Pancreas (tissue), 10 donors: ENCODE results near the gene NPAS2. TPM values are rescaled to one million over a fixed set of nuclear protein-coding genes. Genes with fewer than 3 reads are reported as not detected.

Experiments
- ATAC-seq, 4 donors: fragments of 200-7000 bp; cut with Tn5 transposase; one replicate each; pipeline versions ENCODE4 v1.8.0 to v1.9.1; 2020; ENCODE audit warnings: mild to moderate bottlenecking in 4 of 4, moderate library complexity in 4 of 4
- DNase-seq, 6 donors: peaks; one replicate each; pipeline ENCODE4 v3.0.0-alpha.2; 2020
- FAIRE-seq: peaks from 2 replicates; lab custom pipeline; 2012; peaks lifted over from hg19 to GRCh38; lab: Jason Lieb, UNC
- H3K27ac ChIP-seq, 4 donors: fragments of 200-600 bp; sonication (generic); 1 replicate in 3 of 4; 2 replicates in 1 of 4; pipeline versions ENCODE4 v1.5.0 to v1.8.0; 2020
- H3K27me3 ChIP-seq, 4 donors: fragments of 200-600 bp; one replicate each; pipeline ENCODE4 v1.8.0; 2021
- H3K36me3 ChIP-seq, 3 donors: fragments of 200-600 bp; sonication (generic) in 1 of 3; one replicate each; pipeline versions ENCODE4 v1.5.0 to v1.8.0; 2020 to 2021
- H3K4me1 ChIP-seq, 3 donors: fragments of 200-600 bp; one replicate each; pipeline ENCODE4 v1.8.0; 2021
- H3K4me3 ChIP-seq, 4 donors: fragments of 200-600 bp; sonication (generic) in 2 of 4; one replicate each; pipeline versions ENCODE4 v1.5.0 to v1.8.0; 2020 to 2021
- H3K9me3 ChIP-seq, 4 donors: fragments of 200-600 bp; one replicate each; pipeline ENCODE4 v1.8.0; 2021
- CTCF ChIP-seq, 4 donors: fragments of 200-600 bp; sonication (generic) in 3 of 4; IDR thresholded peaks; one replicate each; pipeline versions ENCODE4 v1.5.0 to v1.8.0; 2021; ENCODE audit warnings: antibody characterized with exemption in 4 of 4
- WGBS, 2 donors: extraction: QIAGEN DNeasy Blood & Tissue Kit; methylation state at CpG; one replicate each; pipeline ENCODE4 v1.1.7; 2013; 5-methylcytosine and 5-hydroxymethylcytosine counted together
- intact Hi-C, 3 donors: fragments of 100-400 bp; cut with DNase I; formaldehyde crosslinking; loops; one replicate each; pipeline versions ENCODE4 v1.11.1 to v1.14.2; 2022
- polyA plus RNA-seq, 2 donors: library from polyadenylated mRNA; stranded (reverse); fragments of 200-250 nt; gene quantifications; one replicate each; pipeline ENCODE4 v1.2.3, GENCODE V29; 2013
- total RNA-seq, 6 donors: library from RNA; stranded (reverse); fragmentation: NEBNext Ultra II Directional in 4 of 6; extraction: Animal tissue kit (Norgen Biotek cat#: 25700) in 4 of 6; gene quantifications; one replicate each; pipeline versions ENCODE4 v1.2.1 to v1.2.4, GENCODE V29; 2021 to 2023
- donor health status: healthy with polysubstance abuse.
- donor health status: DM: no; HTN: no; CAD: no; lungs with moderate emphysema.
- donor health status: DM: no; HTN: no; CAD: no.
- donor health status: control.
- donor health status: control.
- donor health status: Bipolar disorder and iron deficiency.
- donor health status: DM: yes; HTN: yes; CAD: no.
- donor health status: DM: no; HTN: no; CAD: no.
- donor health status: DM: no; HTN: no; CAD: no.
- donor health status: DM: yes; HTN: yes; CAD: no.

The NPAS2 gene
- total and polyA plus RNA-seq, 8 donors, result 20.6 to 46.3 (median 32.7) TPM

GRCh38 chr2:100778637-100779450, 41.1 kb upstream of the NPAS2 start:
- no peak for DNase-seq
- no peaks in the 10 kb centered on the region for H3K36me3 ChIP-seq
- H3K27ac ChIP-seq, result no peak overlapping the region
- FAIRE-seq, result no peak
- intact Hi-C loops, result no loop called here
- TF ChIP-seq CTCF (IDR thresholded peaks at IDR 0.05), result no peak
- no peaks in the 10 kb centered on the region for H3K9me3 ChIP-seq
- no peaks in the 10 kb centered on the region for H3K4me1 ChIP-seq
- ATAC-seq, result no peak
- H3K27me3 ChIP-seq, result no peaks in the 10 kb centered on the region
- no peak overlapping the region for H3K4me3 ChIP-seq
- WGBS, 2 donors, result 87 to 88% methylated on average over 12 of the region's 12 CpGs

GRCh38 chr2:100779908-100780202, 40.1 kb upstream of the NPAS2 start:
- 92% methylated on average over 3 of the region's 3 CpGs for WGBS, 2 donors
- Histone ChIP-seq H3K27ac (peak overlapping the region; percentile 39 to 78 (median 70)), H3K9me3 (no peaks in the 10 kb centered on the region), H3K36me3 (no peaks in the 10 kb centered on the region), H3K27me3 (no peaks in the 10 kb centered on the region), H3K4me1 (no peaks in the 10 kb centered on the region), H3K4me3 (no peak overlapping the region)
- intact Hi-C loops, result no loop called here
- no peak for TF ChIP-seq CTCF (IDR thresholded peaks at IDR 0.05)
- no peak for DNase-seq
- ATAC-seq, result no peak
- no peak for FAIRE-seq

DNA sequence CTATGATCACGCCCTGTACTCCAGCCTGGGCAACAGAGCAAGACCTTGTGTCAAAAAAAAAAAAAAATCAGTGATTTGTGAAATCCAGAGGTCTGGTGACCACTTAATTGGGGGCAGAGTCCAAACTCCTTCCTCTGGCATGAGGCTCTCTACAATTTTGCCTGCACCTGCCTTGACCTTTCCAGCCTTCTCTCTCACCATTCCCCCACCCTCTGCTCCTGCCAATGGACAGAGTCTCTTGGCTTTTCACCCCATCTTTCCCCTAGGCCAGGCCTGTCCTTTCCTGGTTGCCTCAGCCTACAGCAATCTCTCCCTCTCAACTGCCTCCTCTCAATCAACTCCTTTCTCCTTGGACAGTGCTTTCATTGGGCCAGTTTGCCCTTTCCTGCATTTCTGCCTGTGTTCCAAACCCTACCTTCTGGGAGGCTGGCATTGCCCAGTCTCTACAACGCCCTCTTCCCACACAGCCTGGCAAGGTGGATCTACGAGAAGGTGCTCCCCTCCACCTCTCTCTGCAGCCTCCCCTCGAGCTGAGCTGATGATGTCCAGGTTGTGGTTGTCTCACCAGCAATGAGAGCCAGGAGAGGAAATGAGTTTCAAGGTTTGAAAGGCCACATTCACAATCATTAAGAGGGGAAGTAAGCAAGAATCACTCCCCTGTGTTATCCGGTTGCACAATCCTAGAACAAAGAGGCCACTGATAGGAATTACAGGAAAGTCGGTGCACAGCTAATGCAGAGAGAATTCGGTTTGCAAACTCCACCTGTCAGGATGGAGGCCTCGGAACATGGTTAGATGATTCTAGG, 39.5 kb upstream of the NPAS2 start:
- DNase-seq (peak in 2 of 6 donors; percentile 39 to 43), FAIRE-seq (no peak), ATAC-seq (peak; percentile 81 to 92 (median 89))
- TF ChIP-seq CTCF (IDR thresholded peaks at IDR 0.05), result no peak
- H3K27me3 ChIP-seq, result no peaks in the 10 kb centered on the region
- no peaks in the 10 kb centered on the region for H3K36me3 ChIP-seq
- H3K4me3 ChIP-seq, result no peak overlapping the region
- H3K4me1 ChIP-seq, result no peaks in the 10 kb centered on the region
- peak overlapping the region; percentile 39 to 78 (median 70) for H3K27ac ChIP-seq
- H3K9me3 ChIP-seq, result no peaks in the 10 kb centered on the region
- 70 to 71% methylated on average over 8 of the region's 8 CpGs for WGBS, 2 donors
- intact Hi-C loops, result no loop called here

DNA sequence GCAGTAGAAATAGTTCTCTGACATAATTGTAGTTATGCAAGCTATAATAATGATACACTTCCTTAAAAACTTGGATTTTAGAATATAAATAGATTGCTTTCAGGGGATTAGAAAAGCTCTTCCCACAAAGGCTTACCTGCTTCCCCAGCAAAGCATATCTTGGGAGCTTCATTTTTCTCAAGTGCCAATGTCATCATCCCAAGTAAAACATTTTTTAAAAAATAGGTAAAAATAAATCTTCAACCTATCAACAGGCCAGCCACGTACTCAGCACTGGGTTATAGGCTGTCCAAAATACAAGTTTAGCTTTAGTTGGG, 39.0 kb upstream of the NPAS2 start:
- Histone ChIP-seq H3K4me3 (no peak overlapping the region), H3K9me3 (no peaks in the 10 kb centered on the region), H3K36me3 (no peaks in the 10 kb centered on the region), H3K4me1 (no peaks in the 10 kb centered on the region), H3K27ac (peak overlapping the region in 3 of 4 donors; percentile 68 to 78 (median 73)), H3K27me3 (no peaks in the 10 kb centered on the region)
- FAIRE-seq (no peak), DNase-seq (no peak), ATAC-seq (no peak)
- intact Hi-C loops, result no loop called here
- 73 to 76% methylated on average over 1 of the region's 1 CpG for WGBS, 2 donors
- no peak for TF ChIP-seq CTCF (IDR thresholded peaks at IDR 0.05)
